Measurements from ENCODE around the gene C20orf144. TPM values are rescaled to one million over a fixed set of nuclear protein-coding genes. Genes with fewer than 3 reads are reported as not detected.

C20orf144 gene
- total RNA-seq, 1 donor from 2014 or later = 0.09 TPM

DNA sequence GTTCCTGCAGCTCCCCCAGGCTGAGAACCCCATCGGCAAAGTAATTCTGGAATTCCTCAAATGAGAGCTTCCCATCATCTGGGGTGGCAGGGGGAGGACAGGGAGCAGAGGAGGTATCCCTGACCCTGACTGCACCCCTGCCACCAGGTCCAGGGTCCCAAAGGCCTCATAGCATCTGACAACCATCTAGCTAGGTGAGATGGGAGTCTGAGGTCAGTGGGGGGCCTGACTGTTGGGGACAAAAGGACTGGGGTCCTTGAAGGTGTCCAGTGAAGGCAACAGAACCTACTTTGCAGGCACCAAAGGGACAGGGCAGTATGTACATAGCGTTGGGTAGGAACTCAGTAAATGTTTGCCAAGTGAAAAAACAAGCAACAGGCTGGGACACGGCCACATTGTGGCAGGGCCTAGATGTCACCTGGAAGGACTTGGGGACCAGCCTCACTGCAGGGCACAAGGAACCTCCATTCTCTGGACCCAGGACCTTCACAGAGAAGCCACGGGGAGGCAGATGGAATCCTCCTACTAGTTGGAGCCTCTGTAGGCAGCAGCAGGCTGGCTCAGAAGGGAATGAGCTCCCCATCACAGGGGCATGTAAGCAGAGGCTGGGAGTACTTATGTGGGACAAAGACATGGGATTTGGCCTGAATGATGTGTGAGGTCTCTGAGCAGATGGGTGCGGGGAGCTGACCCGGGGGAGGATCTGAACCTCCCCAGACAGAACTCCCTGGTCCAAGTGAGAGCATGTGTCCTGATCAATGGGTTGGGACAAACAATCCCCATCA lies 8.8 kb downstream of the C20orf144 start:
- TF ChIP-seq CTCF (IDR thresholded peaks at IDR 0.05; ENCODE audit: unreplicated experiment) = no peak
- no peak for DNase-seq (ENCODE audit: low spot score in 2 of 2, unreplicated experiment in 2 of 2)
- no peak overlapping the region for H3K4me3 Mint-ChIP-seq
- H3K27ac Mint-ChIP-seq = no peak overlapping the region
- no peaks in the 10 kb centered on the region for H3K27me3 Mint-ChIP-seq (ENCODE audit: low read depth)
- H3K36me3 Mint-ChIP-seq = peaks cover 14% of the 10 kb centered on the region
- H3K4me1 Mint-ChIP-seq = peaks cover 41% of the 10 kb centered on the region
- no peaks in the 10 kb centered on the region for H3K9me3 Mint-ChIP-seq

GRCh38 chr20:33671573-33672288 lies 9.6 kb downstream of the C20orf144 start:
- Mint-ChIP-seq H3K9me3 (no peaks in the 10 kb centered on the region), H3K27me3 (ENCODE audit: low read depth) (no peaks in the 10 kb centered on the region), H3K36me3 (peaks cover 11% of the 10 kb centered on the region), H3K4me1 (peaks cover 36% of the 10 kb centered on the region), H3K27ac (no peak overlapping the region), H3K4me3 (peak overlapping the region; percentile 3)
- no peak for TF ChIP-seq CTCF (IDR thresholded peaks at IDR 0.05; ENCODE audit: unreplicated experiment)
- no peak for DNase-seq (ENCODE audit: low spot score in 2 of 2, unreplicated experiment in 2 of 2)

- TF ChIP-seq CTCF (IDR thresholded peaks at IDR 0.05; ENCODE audit: unreplicated experiment) = no peak
- peak overlapping the region; percentile 85 for H3K27ac Mint-ChIP-seq
- no peaks in the 10 kb centered on the region for H3K9me3 Mint-ChIP-seq
- peaks cover 35% of the 10 kb centered on the region for H3K4me1 Mint-ChIP-seq
- no peaks in the 10 kb centered on the region for H3K27me3 Mint-ChIP-seq (ENCODE audit: low read depth)
- no peak for DNase-seq (ENCODE audit: low spot score in 2 of 2, unreplicated experiment in 2 of 2)
- H3K36me3 Mint-ChIP-seq = peaks cover 13% of the 10 kb centered on the region
- peak overlapping the region; percentile 79 for H3K4me3 Mint-ChIP-seq
These were observed 10.4 kb downstream of the C20orf144 start for GRCh38 chr20:33672426-33673113.

- Mint-ChIP-seq H3K36me3 (peaks cover 15% of the 10 kb centered on the region), H3K27ac (peak overlapping the region; percentile 85), H3K9me3 (no peaks in the 10 kb centered on the region), H3K27me3 (ENCODE audit: low read depth) (no peaks in the 10 kb centered on the region), H3K4me3 (peak overlapping the region; percentile 79), H3K4me1 (peaks cover 35% of the 10 kb centered on the region)
- no peak for TF ChIP-seq CTCF (IDR thresholded peaks at IDR 0.05; ENCODE audit: unreplicated experiment)
- DNase-seq (ENCODE audit: low spot score in 2 of 2, unreplicated experiment in 2 of 2) = no peak
These were observed 10.9 kb downstream of the C20orf144 start for GRCh38 chr20:33673114-33673409.

DNA sequence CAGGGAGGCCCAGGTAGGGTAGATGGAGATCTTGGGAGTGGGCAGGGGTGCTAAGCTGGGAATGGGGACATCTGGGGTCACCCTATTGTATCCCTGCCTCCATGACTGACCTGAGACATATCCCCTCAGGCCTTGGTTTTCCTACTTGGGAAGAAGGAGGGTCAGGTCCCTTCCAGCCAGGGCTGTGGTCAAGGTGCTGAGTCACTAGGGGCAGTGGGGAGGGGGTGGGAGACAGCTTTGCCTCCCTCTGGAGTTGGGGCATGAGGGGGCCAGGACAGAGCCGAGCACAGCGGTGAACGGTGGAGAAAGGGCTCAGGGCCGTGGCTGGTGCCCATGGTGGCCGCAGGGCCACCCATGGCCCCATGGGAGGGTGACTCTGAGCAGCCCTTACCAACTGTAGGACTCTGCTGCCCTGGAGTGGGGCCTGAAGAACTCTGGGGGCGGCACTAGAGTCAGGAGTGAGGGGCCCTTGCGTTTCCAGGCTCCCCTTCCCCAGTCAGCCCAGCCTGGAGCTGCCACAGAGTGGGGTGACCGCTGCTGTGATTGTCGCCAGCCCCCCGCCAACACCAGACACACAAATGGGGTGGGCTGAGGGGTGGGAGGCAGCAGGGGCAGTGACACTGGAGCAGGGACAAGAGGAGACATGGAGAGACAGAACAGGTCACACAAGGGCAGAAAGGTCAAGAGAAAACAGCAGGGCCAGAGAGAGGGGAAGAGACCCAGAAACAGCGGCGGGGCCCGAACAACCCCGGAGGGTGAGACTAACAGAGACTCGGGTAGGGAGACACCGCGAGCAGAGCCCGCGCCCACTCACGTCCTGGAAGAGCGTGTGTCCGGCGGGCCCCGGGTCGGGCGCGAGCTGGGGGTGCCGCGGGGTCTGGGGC lies 11.5 kb downstream of the C20orf144 start:
- Mint-ChIP-seq H3K27me3 (ENCODE audit: low read depth) (no peaks in the 10 kb centered on the region), H3K4me3 (peak overlapping the region; percentile 79), H3K27ac (peak overlapping the region; percentile 59), H3K36me3 (peaks cover 12% of the 10 kb centered on the region), H3K9me3 (no peaks in the 10 kb centered on the region), H3K4me1 (peaks cover 35% of the 10 kb centered on the region)
- no peak for DNase-seq (ENCODE audit: low spot score in 2 of 2, unreplicated experiment in 2 of 2)
- TF ChIP-seq CTCF (IDR thresholded peaks at IDR 0.05; ENCODE audit: unreplicated experiment) = no peak
